Neural cell (in vitro differentiated cells): Measurements from ENCODE around the gene STRN3. TPM values are rescaled to one million over a fixed set of nuclear protein-coding genes. Genes with fewer than 3 reads are reported as not detected.

Source experiments
- H2AFZ ChIP-seq: fragments of 200-600, 300-800 bp; sonication (generic), shearing (Covaris generic); 2 replicates; pipeline ENCODE4 v1.6.0; 2014; ENCODE audit warnings: low read depth, mild to moderate bottlenecking, antibody characterized with exemption, low read length, moderate library complexity
- H3F3A ChIP-seq: fragments of 200-600 bp; shearing (Covaris generic); 2 replicates; pipeline ENCODE4 v1.6.1; 2016; ENCODE audit warnings: mild to moderate bottlenecking, moderate library complexity, mixed read lengths, antibody characterized with exemption, low read length; ENCODE audit not compliant: insufficient read depth, poor library complexity, severe bottlenecking
- H3K27ac ChIP-seq: fragments of 200-600, 300-800 bp; sonication (generic), shearing (Covaris generic); 2 replicates; pipeline ENCODE4 v1.5.1; 2014; ENCODE audit warnings: mild to moderate bottlenecking, low read length, moderate library complexity
- H3K27me3 ChIP-seq: fragments of 300-800, 200-600 bp; sonication (generic), shearing (Covaris generic); 2 replicates; pipeline ENCODE4 v1.6.0; 2014; ENCODE audit warnings: mild to moderate bottlenecking, low read depth, low read length, moderate library complexity; ENCODE audit not compliant: insufficient read depth
- H3K36me3 ChIP-seq: fragments of 300-800, 200-600 bp; sonication (generic), shearing (Covaris generic); 2 replicates; pipeline ENCODE4 v1.5.1; 2014; ENCODE audit warnings: mild to moderate bottlenecking, antibody characterized with exemption, low read length, moderate library complexity; ENCODE audit not compliant: insufficient read depth
- H3K4me2 ChIP-seq: fragments of 300-800, 200-600 bp; sonication (generic), shearing (Covaris generic); 2 replicates; pipeline ENCODE4 v1.6.0; 2014; ENCODE audit warnings: mild to moderate bottlenecking, low read length
- H3K4me3 ChIP-seq: fragments of 300-800, 200-600 bp; sonication (generic), shearing (Covaris generic); 2 replicates; pipeline ENCODE4 v1.5.1; 2014; ENCODE audit warnings: mild to moderate bottlenecking, low read length, moderate library complexity
- H3K79me2 ChIP-seq: fragments of 200-600 bp; shearing (Covaris generic); replicated peaks from 2 replicates; pipeline ENCODE4 v1.6.0; 2014; ENCODE audit warnings: mild to moderate bottlenecking, low read length, moderate library complexity; ENCODE audit not compliant: insufficient read depth
- H3K9ac ChIP-seq: fragments of 300-800, 200-600 bp; sonication (generic), shearing (Covaris generic); 2 replicates; pipeline ENCODE4 v1.6.1; 2016; ENCODE audit warnings: mild to moderate bottlenecking, low read length, mixed read lengths
- H3K9me2 ChIP-seq: fragments of 200-600 bp; shearing (Covaris generic); 2 replicates; pipeline ENCODE4 v1.6.1; 2016; ENCODE audit warnings: mild to moderate bottlenecking, low read length, mixed read lengths; ENCODE audit not compliant: insufficient read depth
- H3K9me3 ChIP-seq: fragments of 200-600, 300-800 bp; sonication (generic), shearing (Covaris generic); 2 replicates; pipeline ENCODE4 v1.6.1; 2016; ENCODE audit warnings: mild to moderate bottlenecking, mixed run types, low read length, moderate library complexity, mixed read lengths
- H4K20me1 ChIP-seq: fragments of 200-600 bp; shearing (Covaris generic); 2 replicates; pipeline ENCODE4 v1.6.1; 2016; ENCODE audit warnings: mild to moderate bottlenecking, mixed run types; ENCODE audit not compliant: insufficient read depth
- EP300 ChIP-seq: fragments of 450-650 bp; conservative IDR thresholded peaks from 2 replicates; pipeline ENCODE4 v1.6.1; 2014; ENCODE audit warnings: antibody characterized with exemption, mild to moderate bottlenecking, moderate library complexity; ENCODE audit not compliant: poor library complexity, severe bottlenecking
- EZH2 ChIP-seq: fragments of 200-600, 300-800 bp; shearing (Covaris generic), sonication (generic); IDR thresholded peaks from 2 replicates; pipeline ENCODE4 v1.6.1; 2014; ENCODE audit warnings: antibody characterized with exemption, low read length, borderline replicate concordance, mild to moderate bottlenecking; ENCODE audit not compliant: insufficient read depth, poor library complexity, severe bottlenecking
- MXI1 ChIP-seq: fragments of 450-650 bp; conservative IDR thresholded peaks from 2 replicates; pipeline ENCODE4 v1.6.1; 2014; ENCODE audit warnings: antibody characterized with exemption, mild to moderate bottlenecking; ENCODE audit not compliant: poor library complexity, severe bottlenecking
- POLR2AphosphoS5 ChIP-seq: IDR thresholded peaks from 2 replicates; pipeline ENCODE4 v1.6.1; 2012
- RAD21 ChIP-seq: fragments of 450-650 bp; conservative IDR thresholded peaks from 2 replicates; pipeline ENCODE4 v1.6.1; 2014; ENCODE audit warnings: antibody characterized with exemption, mild to moderate bottlenecking, moderate library complexity
- REST ChIP-seq: IDR thresholded peaks from 2 replicates; pipeline ENCODE4 v1.6.1; 2012; ENCODE audit warnings: borderline replicate concordance
- SMC3 ChIP-seq: fragments of 450-650 bp; conservative IDR thresholded peaks from 2 replicates; pipeline ENCODE4 v1.6.1; 2014; ENCODE audit warnings: antibody characterized with exemption, mild to moderate bottlenecking, moderate library complexity; ENCODE audit not compliant: poor library complexity
- polyA plus RNA-seq: library from polyadenylated mRNA; depleted of rRNA; stranded (reverse); fragments of >200 nt; gene quantifications from 2 replicates; pipeline ENCODE4 v1.2.3, GENCODE V29; 2014
- small RNA-seq, 3 experiments: library from RNA; depleted of rRNA; stranded (forward); fragments of <200 nt; gene quantifications; one replicate each; pipeline ENCODE3, GENCODE V24; 2012

STRN3 gene
- polyA plus RNA-seq, 1 donor from 2014 or later = 60.1 TPM

- no peaks in the 10 kb centered on the region for H3K9me3 ChIP-seq
- no peaks in the 10 kb centered on the region for H3K9me2 ChIP-seq
- no peaks in the 10 kb centered on the region for H3K36me3 ChIP-seq
- no peak overlapping the region for H3K4me3 ChIP-seq
- H3K79me2 ChIP-seq = no peaks in the 10 kb centered on the region
- H3K4me2 ChIP-seq = no peak overlapping the region
- no peaks in the 10 kb centered on the region for H3F3A ChIP-seq
- H3K27me3 ChIP-seq = no peaks in the 10 kb centered on the region
- H4K20me1 ChIP-seq = no peaks in the 10 kb centered on the region
- no peak overlapping the region for H3K27ac ChIP-seq
- H3K9ac ChIP-seq = no peak overlapping the region
- TF ChIP-seq EP300 (no peak), POLR2AphosphoS5 (no peak), SMC3 (no peak), RAD21 (no peak), MXI1 (no peak), REST (no peak), EZH2 (no peak)
- H2AFZ ChIP-seq = no peak overlapping the region
Observed at GRCh38 chr14:30848449-30849240, 177.5 kb downstream of the STRN3 start.

Small RNAs within 50 kb of the gene (small RNA-seq; reads per million reads assigned to genes)
- 0 to 0.03 (median 0) reads per million in 3 experiments for gene HIGD1AP17
- 15.7 to 83.0 (median 65.8) reads per million in 3 experiments for gene MIR624

Other genes starting within 250 kb of the STRN3 start
- gene COCH, start 151.8 kb downstream of the STRN3 start, polyA plus RNA-seq = 39.9 and 45.0 TPM in 2 replicates
- gene AP4S1, start 730 bp downstream of the STRN3 start, polyA plus RNA-seq = 20.4 and 20.8 TPM in 2 replicates
- gene HECTD1, start 181.4 kb upstream of the STRN3 start, polyA plus RNA-seq = 144 and 173 TPM in 2 replicates